NCI-H774 (cell line): ENCODE data around the gene GDF10.

Experiments used
- DNase-seq: peaks from one replicate; lab custom pipeline; 2025; lab: John Stamatoyannopoulos, UW

GDF10 gene

GRCh38 chr10:47276071-47276470, 23.9 kb upstream of the GDF10 start:
- DNase-seq: no peak

GRCh38 chr10:47276576-47277351, 23.2 kb upstream of the GDF10 start:
- no peak for DNase-seq

DNA sequence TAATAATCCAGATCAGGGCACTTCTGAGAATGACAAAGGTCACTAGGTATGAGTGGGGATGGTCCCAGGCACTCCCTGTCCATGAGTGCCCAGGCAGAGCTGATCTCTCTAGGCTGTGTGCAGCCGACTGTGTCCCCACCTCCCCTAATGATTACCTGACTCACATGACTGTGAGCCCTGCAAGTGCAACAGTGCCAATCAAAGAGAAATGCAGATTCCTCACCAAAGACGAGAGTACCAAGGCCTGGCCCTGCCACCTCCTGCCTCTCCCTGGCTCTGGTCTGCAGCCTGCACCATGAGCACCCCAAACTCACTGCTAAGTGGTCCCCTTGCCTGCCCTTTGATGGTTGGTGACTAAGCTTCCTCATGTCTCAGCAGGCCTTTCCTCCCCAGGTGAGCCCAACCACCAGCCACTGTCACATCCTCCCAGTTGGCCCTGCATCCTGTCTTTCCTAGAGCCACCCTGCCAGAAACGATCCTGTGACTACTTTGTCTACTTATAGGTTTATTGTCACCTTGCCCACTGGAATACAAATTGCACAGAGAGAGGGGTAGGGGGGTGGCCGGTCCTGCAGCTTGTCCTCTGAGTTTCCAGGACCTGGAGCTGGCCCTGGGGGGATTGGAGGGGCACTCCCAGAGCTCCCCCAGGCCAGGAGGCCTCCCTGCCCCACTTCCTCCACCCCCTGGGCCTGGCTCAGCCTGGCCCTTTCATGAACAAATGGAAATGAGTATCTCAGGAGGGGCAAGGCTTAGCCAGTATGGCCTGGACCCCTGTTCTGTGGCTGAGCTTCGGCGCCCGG, 22.4 kb upstream of the GDF10 start:
- no peak for DNase-seq

DNA sequence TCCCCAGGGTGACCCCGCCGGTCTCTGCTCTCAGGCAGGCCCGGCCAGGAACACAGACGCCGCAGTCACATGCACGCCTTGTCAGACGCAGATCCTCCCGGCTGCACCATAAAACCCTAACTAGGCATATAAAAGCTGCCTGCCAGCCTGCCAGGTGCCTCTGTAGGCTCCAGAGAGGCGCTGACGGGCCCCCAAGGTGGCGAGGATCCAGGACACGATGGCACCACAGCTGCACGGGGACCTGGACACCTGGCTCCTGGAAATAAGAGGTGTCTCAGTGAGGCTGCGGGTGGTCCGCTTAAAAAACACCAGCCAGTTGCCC, 21.9 kb upstream of the GDF10 start:
- no peak for DNase-seq

DNA sequence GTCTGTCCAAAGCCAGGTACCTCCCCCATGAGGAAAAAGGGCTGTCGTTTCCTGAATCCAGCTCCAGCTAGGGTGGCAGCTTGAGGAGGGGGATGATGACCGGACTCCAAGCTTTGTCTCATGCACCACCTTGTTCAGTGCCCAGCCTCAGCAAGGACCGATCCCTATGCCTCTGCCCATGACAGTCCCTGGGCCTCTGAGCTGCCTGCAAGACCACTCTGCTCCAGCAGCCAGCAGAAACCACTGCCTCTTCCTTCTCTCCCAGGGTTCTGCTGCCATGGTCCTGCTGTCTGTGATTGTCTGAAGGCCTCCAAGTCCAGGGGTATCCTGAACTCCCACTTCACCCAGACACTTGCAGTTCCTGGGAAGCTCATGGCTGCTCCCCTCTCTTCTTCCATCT, 21.3 kb upstream of the GDF10 start:
- DNase-seq: no peak

DNA sequence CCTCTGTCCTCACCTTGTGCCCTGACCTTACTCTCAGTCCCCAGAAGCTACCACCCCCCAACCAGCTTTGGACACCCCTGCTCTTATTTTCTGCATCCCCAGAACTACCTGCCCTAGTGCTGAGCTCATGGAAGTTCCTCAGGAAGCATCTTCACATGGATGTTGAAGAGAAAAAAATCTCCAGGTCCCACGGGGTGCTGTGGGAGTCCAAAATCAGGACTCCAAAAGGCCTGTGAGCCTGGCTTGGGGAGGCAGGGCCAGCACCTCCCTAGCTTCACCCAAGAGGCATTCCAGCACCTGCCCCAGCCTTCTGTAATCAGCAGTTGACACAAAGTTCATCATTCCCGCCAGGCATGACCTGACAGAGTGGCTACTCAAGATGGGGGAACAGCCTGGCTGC, 20.7 kb upstream of the GDF10 start:
- DNase-seq: no peak

GRCh38 chr10:47282005-47282656, 17.9 kb upstream of the GDF10 start:
- DNase-seq: no peak

GRCh38 chr10:47282657-47283018, 17.4 kb upstream of the GDF10 start:
- no peak for DNase-seq

GRCh38 chr10:47283101-47283630, 16.8 kb upstream of the GDF10 start:
- DNase-seq: no peak

DNA sequence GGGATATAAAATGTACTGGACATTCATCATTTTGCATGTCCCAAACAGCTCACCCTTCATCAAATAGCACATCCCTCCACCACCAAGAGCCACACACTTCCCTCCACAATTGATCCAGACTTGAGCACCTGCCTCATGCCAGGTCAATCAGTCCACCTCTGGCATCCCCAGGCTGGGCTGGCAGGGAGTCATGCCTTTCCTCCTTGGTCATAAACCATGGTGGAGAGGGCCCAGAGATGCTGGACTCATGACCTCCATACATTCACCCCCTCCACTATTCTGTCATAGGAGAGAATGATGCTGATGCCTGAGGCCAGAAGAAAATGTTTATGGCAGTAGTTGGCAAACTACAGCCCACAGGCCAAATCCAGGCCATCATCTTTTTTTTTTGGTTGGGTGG, 16.1 kb upstream of the GDF10 start:
- no peak for DNase-seq

GRCh38 chr10:47285381-47286115, 14.4 kb upstream of the GDF10 start:
- no peak for DNase-seq

GRCh38 chr10:47286116-47286505, 13.9 kb upstream of the GDF10 start:
- no peak for DNase-seq

DNA sequence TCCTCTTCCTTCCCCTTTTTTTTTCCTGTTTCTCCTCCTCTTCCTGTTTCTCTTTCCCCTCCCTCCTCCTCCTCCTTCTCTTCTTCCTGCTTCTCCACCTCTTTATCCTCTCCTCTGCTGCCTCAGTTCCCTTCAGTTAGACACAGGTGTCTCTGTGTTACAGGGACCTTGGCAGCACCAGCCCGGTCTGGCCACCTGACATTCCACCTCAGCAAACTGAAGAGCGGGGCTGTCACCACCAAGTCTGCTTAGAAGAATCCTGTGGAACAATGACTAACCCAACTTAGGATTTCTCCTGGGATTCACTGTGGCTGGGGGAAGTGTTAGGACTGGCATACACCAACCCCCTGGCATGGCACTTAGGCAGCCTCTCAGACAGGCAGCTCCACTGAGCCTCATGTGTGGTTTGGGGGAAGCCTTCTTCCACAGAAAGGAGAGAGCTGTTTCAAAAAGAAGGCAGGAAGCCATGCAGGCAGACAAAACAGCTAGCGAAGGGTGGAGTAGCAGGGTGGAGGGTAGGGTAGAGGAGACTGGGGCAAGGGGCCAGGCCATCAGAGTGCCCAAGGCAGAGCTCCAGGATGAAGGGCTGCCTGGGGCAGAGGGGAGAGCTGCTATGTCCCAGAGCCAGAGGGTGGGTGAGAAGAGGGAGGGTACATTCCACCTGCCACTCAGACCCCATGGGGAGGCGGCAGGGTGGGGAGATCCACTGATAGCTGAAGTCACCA, 13.2 kb upstream of the GDF10 start:
- no peak for DNase-seq

GRCh38 chr10:47287365-47287802, 12.6 kb upstream of the GDF10 start:
- no peak for DNase-seq

- no peak for DNase-seq
Measured at GRCh38 chr10:47287805-47288204, 12.2 kb upstream of the GDF10 start.

DNA sequence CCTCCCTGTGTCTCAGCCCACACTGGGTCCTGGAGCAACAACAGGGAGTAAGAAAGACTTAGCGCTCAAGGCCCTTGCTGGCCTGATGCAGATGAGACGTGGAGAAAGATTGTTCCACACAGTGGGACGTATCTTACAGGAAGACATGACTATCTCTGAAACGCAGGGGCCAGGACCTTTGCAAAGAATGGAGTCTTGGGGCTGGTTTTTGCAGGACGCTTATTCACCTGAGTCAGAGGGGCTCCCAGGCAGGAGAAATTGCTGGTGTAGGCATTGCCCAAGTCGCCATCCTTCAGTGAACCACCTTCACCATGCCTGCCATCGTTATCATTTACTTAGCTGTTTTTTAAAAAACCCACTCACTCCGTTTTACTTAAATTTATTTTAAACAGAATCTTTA, 11.8 kb upstream of the GDF10 start:
- DNase-seq: no peak

DNA sequence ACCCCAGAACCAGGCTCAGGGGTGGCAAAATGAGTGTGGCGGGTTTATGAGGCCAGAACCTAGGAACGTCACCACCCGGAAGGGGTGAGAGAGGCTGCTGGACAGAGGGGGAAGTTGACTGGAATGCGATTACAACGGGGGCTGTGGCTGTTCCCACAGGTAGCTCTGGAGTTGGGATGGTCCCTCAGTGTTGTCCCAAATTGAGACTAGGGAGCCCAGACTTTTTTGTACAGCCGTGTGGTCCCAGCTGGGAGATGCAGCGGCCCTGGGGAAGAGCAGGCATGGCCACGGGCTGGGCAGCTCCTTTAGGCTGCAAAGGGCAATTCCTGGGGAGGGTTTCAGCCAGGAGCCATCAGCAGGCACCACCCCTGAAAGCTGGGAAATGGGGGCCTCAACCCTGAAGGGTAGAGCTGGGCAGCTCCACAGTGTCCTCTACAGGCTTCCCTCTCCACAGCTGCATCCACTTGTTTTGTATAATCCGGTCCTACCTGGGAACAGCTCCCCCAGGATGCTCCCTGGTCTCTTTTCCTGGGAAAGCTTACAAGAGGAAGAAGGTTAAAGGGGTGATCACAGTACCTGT, 11.0 kb upstream of the GDF10 start:
- no peak for DNase-seq

DNA sequence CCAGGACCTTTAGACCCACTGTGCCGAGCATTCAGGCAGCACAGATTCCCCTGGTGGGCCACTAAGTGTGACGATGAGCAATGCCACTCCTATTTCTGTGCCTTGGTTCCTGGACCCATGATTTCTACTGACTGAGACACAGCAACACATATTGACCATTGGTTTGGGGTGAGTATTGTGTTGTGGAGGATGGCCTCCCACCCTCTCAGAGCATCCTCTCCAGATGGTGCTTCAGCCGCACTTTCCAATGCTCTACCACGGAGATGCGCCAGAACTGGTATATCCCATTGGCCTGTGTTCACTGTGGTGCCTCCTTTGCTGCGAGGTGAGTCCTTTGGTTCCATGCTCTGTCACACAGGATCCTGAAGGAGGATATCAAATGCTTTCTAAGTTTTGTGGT, 10.1 kb upstream of the GDF10 start:
- no peak for DNase-seq

GRCh38 chr10:47290338-47290737, 9.7 kb upstream of the GDF10 start:
- DNase-seq: no peak

GRCh38 chr10:47291682-47292081, 8.3 kb upstream of the GDF10 start:
- DNase-seq: no peak

- DNase-seq: no peak
Measured at GRCh38 chr10:47294057-47294456, 5.9 kb upstream of the GDF10 start.
